ENCODE measurements around the gene KNOP1. TPM values are rescaled to one million over a fixed set of nuclear protein-coding genes. Genes with fewer than 3 reads are reported as not detected.

Gene KNOP1
- total and polyA plus RNA-seq, 2 of the 13 experiments (the other 11 are each of a cell fraction or from before 2014, with no cell fraction given): 21.2 to 57.5 TPM

DNA sequence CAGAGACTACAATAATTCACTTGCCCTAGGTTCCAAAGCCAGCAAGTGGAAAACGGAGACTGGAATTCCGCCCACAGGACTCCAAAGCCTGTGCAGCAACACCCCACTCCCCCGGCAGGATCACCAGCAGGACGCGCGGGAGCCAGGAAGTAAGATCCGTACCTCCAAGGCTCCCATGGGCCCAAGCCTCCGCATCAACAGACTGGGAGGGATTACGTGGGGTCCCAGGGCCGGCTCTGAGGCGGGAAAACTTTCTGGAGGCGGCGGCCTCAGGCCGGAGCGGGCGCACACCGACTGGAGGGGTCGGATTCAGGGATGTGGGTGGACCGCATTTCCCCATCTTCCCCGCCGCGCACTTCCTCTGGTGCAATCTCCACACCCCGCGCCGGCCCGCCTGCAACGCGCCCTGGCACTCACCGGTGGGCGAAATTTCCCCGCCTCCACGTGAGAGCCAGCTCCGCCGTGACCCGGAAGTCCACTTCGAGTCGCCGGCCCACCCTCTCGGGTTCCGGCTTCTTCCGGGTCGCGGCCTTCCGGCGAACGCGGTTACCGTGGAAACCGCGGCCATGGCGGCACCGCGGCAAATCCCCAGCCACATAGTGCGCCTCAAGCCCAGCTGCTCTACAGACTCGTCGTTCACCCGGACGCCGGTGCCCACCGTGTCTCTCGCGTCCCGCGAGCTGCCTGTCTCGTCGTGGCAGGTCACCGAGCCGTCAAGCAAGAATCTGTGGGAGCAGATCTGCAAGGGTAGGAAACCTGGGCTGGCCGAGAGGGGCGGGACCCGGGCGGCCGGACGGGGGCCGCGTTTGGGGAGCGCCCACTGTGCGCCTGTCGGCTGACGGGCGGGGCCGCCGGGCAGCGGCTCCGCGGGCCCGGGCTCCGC is at the start of gene KNOP1, which contains the start of gene IQCK (continued):
- TF ChIP-seq, protein P1, sequence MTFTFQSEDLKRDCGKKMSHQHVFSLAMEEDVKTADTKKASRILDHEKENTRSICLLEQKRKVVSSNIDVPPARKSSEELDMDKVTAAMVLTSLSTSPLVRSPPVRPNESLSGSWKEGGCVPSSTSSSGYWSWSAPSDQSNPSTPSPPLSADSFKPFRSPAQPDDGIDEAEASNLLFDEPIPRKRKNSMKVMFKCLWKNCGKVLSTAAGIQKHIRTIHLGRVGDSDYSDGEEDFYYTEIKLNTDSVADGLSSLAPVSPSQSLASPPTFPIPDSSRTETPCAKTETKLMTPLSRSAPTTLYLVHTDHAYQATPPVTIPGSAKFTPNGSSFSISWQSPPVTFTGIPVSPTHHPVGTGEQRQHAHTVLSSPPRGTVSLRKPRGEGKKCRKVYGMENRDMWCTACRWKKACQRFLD (CRISPR knock-in tag; IDR thresholded peaks at IDR 0.05; ENCODE audit: borderline replicate concordance): peak; percentile 84
- peak; percentile 12; the same call in 1 of the 2 replicates for TF ChIP-seq ZSCAN20 (CRISPR knock-in tag; IDR thresholded peaks at IDR 0.05; ENCODE audit: borderline replicate concordance)
- TF ChIP-seq, protein P2, sequence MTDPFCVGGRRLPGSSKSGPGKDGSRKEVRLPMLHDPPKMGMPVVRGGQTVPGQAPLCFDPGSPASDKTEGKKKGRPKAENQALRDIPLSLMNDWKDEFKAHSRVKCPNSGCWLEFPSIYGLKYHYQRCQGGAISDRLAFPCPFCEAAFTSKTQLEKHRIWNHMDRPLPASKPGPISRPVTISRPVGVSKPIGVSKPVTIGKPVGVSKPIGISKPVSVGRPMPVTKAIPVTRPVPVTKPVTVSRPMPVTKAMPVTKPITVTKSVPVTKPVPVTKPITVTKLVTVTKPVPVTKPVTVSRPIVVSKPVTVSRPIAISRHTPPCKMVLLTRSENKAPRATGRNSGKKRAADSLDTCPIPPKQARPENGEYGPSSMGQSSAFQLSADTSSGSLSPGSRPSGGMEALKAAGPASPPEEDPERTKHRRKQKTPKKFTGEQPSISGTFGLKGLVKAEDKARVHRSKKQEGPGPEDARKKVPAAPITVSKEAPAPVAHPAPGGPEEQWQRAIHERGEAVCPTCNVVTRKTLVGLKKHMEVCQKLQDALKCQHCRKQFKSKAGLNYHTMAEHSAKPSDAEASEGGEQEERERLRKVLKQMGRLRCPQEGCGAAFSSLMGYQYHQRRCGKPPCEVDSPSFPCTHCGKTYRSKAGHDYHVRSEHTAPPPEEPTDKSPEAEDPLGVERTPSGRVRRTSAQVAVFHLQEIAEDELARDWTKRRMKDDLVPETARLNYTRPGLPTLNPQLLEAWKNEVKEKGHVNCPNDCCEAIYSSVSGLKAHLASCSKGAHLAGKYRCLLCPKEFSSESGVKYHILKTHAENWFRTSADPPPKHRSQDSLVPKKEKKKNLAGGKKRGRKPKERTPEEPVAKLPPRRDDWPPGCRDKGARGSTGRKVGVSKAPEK (CRISPR knock-in tag; IDR thresholded peaks at IDR 0.05; ENCODE audit: borderline replicate concordance): peak; percentile 50; the same call in 1 of the 2 replicates
- TF ChIP-seq NR2F2 (IDR thresholded peaks at IDR 0.05; ENCODE audit: borderline replicate concordance, low read depth): peak; percentile 48; the same call in 1 of the 2 replicates
- peak; percentile 95 for TF ChIP-seq ARNTL (CRISPR knock-in tag; IDR thresholded peaks at IDR 0.05)
- TF ChIP-seq CC2D1A (CRISPR knock-in tag; IDR thresholded peaks at IDR 0.05): no peak
- TF ChIP-seq ZNF296 (CRISPR knock-in tag; conservative IDR thresholded peaks at IDR 0.05): no peak
- TF ChIP-seq, protein P3, sequence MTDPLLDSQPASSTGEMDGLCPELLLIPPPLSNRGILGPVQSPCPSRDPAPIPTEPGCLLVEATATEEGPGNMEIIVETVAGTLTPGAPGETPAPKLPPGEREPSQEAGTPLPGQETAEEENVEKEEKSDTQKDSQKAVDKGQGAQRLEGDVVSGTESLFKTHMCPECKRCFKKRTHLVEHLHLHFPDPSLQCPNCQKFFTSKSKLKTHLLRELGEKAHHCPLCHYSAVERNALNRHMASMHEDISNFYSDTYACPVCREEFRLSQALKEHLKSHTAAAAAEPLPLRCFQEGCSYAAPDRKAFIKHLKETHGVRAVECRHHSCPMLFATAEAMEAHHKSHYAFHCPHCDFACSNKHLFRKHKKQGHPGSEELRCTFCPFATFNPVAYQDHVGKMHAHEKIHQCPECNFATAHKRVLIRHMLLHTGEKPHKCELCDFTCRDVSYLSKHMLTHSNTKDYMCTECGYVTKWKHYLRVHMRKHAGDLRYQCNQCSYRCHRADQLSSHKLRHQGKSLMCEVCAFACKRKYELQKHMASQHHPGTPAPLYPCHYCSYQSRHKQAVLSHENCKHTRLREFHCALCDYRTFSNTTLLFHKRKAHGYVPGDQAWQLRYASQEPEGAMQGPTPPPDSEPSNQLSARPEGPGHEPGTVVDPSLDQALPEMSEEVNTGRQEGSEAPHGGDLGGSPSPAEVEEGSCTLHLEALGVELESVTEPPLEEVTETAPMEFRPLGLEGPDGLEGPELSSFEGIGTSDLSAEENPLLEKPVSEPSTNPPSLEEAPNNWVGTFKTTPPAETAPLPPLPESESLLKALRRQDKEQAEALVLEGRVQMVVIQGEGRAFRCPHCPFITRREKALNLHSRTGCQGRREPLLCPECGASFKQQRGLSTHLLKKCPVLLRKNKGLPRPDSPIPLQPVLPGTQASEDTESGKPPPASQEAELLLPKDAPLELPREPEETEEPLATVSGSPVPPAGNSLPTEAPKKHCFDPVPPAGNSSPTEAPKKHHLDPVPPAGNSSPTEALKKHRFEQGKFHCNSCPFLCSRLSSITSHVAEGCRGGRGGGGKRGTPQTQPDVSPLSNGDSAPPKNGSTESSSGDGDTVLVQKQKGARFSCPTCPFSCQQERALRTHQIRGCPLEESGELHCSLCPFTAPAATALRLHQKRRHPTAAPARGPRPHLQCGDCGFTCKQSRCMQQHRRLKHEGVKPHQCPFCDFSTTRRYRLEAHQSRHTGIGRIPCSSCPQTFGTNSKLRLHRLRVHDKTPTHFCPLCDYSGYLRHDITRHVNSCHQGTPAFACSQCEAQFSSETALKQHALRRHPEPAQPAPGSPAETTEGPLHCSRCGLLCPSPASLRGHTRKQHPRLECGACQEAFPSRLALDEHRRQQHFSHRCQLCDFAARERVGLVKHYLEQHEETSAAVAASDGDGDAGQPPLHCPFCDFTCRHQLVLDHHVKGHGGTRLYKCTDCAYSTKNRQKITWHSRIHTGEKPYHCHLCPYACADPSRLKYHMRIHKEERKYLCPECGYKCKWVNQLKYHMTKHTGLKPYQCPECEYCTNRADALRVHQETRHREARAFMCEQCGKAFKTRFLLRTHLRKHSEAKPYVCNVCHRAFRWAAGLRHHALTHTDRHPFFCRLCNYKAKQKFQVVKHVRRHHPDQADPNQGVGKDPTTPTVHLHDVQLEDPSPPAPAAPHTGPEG (CRISPR knock-in tag; IDR thresholded peaks at IDR 0.05): no peak; the same call in 1 of the 2 replicates
- peak; percentile 39; the same call in 1 of the 2 replicates for TF ChIP-seq GPN1 (CRISPR knock-in tag; IDR thresholded peaks at IDR 0.05; ENCODE audit: borderline replicate concordance)
- peak; percentile 45; the same call in 1 of the 2 replicates for TF ChIP-seq ZNF12 (CRISPR knock-in tag; IDR thresholded peaks at IDR 0.05)
- peak; percentile 84 for TF ChIP-seq ZSCAN22 (CRISPR knock-in tag; IDR thresholded peaks at IDR 0.05)
- TF ChIP-seq ZSCAN12 (CRISPR knock-in tag; IDR thresholded peaks at IDR 0.05): no peak
- TF ChIP-seq NONO (IDR thresholded peaks at IDR 0.05): no peak
- peak; percentile 90 for TF ChIP-seq NONO (CRISPR knock-in tag; conservative IDR thresholded peaks at IDR 0.05)
- peak; percentile 71; the same call in 1 of the 2 replicates for TF ChIP-seq ZNF558 (CRISPR knock-in tag; IDR thresholded peaks at IDR 0.05; ENCODE audit: borderline replicate concordance)
- TF ChIP-seq HNRNPUL1 (IDR thresholded peaks at IDR 0.05; ENCODE audit: low read depth, low read length): no peak
- peak; percentile 95 for TF ChIP-seq PHF20 (CRISPR knock-in tag; IDR thresholded peaks at IDR 0.05)

Measured in HepG2 (cell line).